CD4-positive, alpha-beta T cell (primary cell): ENCODE results near the gene NUBPL. TPM values are rescaled to one million over a fixed set of nuclear protein-coding genes. Genes with fewer than 3 reads are reported as not detected.
"Not testable (repeated sequence)": the region's sequence is repeated elsewhere in the genome, so short reads cannot be mapped to it uniquely, and the experiment has no call there.

ENCODE experiments used
- ATAC-seq: fragments of 200-7000 bp; cut with Tn5 transposase; one replicate; pipeline ENCODE4 v1.10.0; 2022; ENCODE audit warnings: mild to moderate bottlenecking; ENCODE audit not compliant: poor library complexity
- CTCF ChIA-PET: fragments of 350-600 bp; sonication (Branson Sonifier 250); formaldehyde crosslinking; loops from one replicate; lab custom pipeline; 2021; ENCODE audit warnings: antibody characterized with exemption, inconsistent platforms; lab: Charles Lee
- POLR2A ChIA-PET: fragments of 350-600 bp; sonication (Branson Sonifier 250); formaldehyde crosslinking; loops from one replicate; lab custom pipeline; 2021; ENCODE audit warnings: antibody characterized with exemption, inconsistent platforms; lab: Charles Lee
- DNase-seq, 14 experiments: peaks; one replicate each; pipeline ENCODE4 v3.0.0-alpha.2; 2013 to 2020; ENCODE audit warnings: mixed read lengths in 2 of 14
- H3K27ac ChIP-seq, 2 donors: one replicate each; pipeline versions ENCODE4 v1.5.1 to v1.7.0; 2013; ENCODE audit warnings: low read length in 2 of 2, low read depth in 1 of 2, mild to moderate bottlenecking in 1 of 2
- H3K27me3 ChIP-seq, 2 experiments: 1 replicate in 1 of 2; 2 replicates in 1 of 2; pipeline versions ENCODE4 v1.6.1 to v1.7.0; 2013; ENCODE audit warnings: low read length in 2 of 2, control low read depth in 1 of 2, mild to moderate bottlenecking in 1 of 2, moderate library complexity in 1 of 2; ENCODE audit not compliant: insufficient read depth in 2 of 2, control insufficient read depth in 1 of 2
- H3K36me3 ChIP-seq: one replicate; pipeline ENCODE4 v1.6.1; 2013; ENCODE audit warnings: low read length, control low read depth; ENCODE audit not compliant: insufficient read depth
- H3K4me1 ChIP-seq: one replicate; pipeline ENCODE4 v1.6.1; 2013; ENCODE audit warnings: low read length, control low read depth; ENCODE audit not compliant: insufficient read depth
- H3K4me3 ChIP-seq: one replicate; pipeline ENCODE4 v1.5.1; 2013; ENCODE audit warnings: mild to moderate bottlenecking, low read length, moderate library complexity
- H3K9me3 ChIP-seq, 2 experiments: 1 replicate in 1 of 2; 2 replicates in 1 of 2; pipeline versions ENCODE4 v1.6.1 to v1.7.0; 2013; ENCODE audit warnings: low read length in 2 of 2, mild to moderate bottlenecking in 2 of 2, control low read depth in 1 of 2, moderate library complexity in 1 of 2; ENCODE audit not compliant: control insufficient read depth in 1 of 2, insufficient read depth in 1 of 2
- H3K27ac Mint-ChIP-seq: one replicate; pipeline ENCODE4 v1.8.0; 2020; ENCODE audit warnings: mixed read lengths
- H3K27me3 Mint-ChIP-seq: one replicate; pipeline ENCODE4 v1.8.0; 2021; ENCODE audit warnings: mixed read lengths
- H3K36me3 Mint-ChIP-seq: one replicate; pipeline ENCODE4 v1.8.0; 2021; ENCODE audit warnings: low read depth, mixed read lengths
- H3K4me1 Mint-ChIP-seq: one replicate; pipeline ENCODE4 v1.8.0; 2021; ENCODE audit warnings: low read depth, mixed read lengths
- H3K4me3 Mint-ChIP-seq: one replicate; pipeline ENCODE4 v1.8.0; 2020; ENCODE audit warnings: mild to moderate bottlenecking, mixed read lengths
- H3K9me3 Mint-ChIP-seq: one replicate; pipeline ENCODE4 v1.8.0; 2020; ENCODE audit warnings: mixed read lengths
- intact Hi-C, 2 experiments: fragments of 100-400 bp; cut with DNase I in 1 of 2; cut with micrococcal nuclease in 1 of 2; formaldehyde crosslinking; loops; one replicate each; pipeline versions ENCODE4 v1.15.1 to v1.9.0; 2023 to 2025; cut with DNase I, micrococcal nuclease
- total RNA-seq, 174 experiments: library from RNA in 2 of 174; stranded (reverse) in 2 of 174; gene quantifications; one replicate each; pipeline ENCODE4 v1.2.3 and lab custom pipeline; 2021 to 2026
- TF ChIP-seq, protein P1 (sequence below): fragments of 200-600 bp; IDR thresholded peaks from one replicate; pipeline ENCODE4 v1.8.0; 2022; ENCODE audit warnings: antibody characterized with exemption, mild to moderate bottlenecking

NUBPL gene
- total RNA-seq, 2 experiments from 2014 or later: 7.2 to 8.2 TPM

DNA sequence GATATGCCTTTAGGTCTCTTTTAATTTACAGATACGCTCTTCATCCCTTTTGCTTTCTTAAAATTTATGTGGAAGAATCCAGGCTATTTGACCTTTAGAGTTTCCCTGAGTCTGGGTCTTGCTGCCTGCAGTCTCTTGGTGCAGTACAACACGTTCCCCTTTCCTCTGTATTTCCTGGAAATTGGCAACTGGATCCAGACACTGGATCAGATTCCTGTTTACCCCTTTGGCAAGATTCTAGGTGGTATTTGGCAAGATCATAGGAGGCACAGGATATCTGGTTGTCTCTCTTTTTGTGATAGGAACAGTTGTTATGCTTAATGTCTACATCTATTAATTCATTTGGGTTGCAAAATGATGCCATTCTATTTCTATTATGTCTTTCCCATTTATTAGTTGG, 328.1 kb downstream of the NUBPL start:
- no peaks in the 10 kb centered on the region for H3K9me3 Mint-ChIP-seq
- no peaks in the 10 kb centered on the region for H3K27me3 Mint-ChIP-seq
- H3K27me3 ChIP-seq: no peaks in the 10 kb centered on the region

DNA sequence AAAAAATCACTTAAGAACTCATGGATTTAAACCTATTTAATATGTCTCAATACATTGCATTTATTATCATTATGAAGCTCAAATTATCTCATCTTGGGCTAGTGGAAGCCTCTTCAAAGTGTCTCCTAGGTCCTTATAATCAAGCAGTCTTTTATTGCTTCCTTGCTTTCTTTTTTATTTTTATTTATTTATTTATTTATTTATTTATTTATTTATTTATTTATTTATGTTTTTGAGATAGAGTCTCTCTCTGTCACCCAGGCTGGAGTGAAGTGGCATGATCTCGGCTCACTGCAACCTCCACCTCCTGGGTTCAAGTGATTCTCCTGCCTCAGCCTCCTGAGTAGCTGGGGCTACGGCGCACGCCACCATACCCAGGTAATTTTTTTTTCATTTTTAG, 329.0 kb downstream of the NUBPL start:
- H3K27ac ChIP-seq, POLR2A ChIA-PET, H3K36me3 ChIP-seq, CTCF ChIA-PET, H3K27ac Mint-ChIP-seq, ATAC-seq, DNase-seq, H3K9me3 Mint-ChIP-seq, H3K27me3 Mint-ChIP-seq, H3K4me3 ChIP-seq, H3K4me3 Mint-ChIP-seq, H3K9me3 ChIP-seq, H3K4me1 ChIP-seq, H3K4me1 Mint-ChIP-seq, intact Hi-C loops, H3K27me3 ChIP-seq, H3K36me3 Mint-ChIP-seq: not testable (repeated sequence)

More for the DNA sequence above, 328.1 kb downstream of the NUBPL start:
- Mint-ChIP-seq H3K4me1 (no peaks in the 10 kb centered on the region), H3K27ac (no peak overlapping the region), H3K36me3 (no peaks in the 10 kb centered on the region), H3K4me3 (no peak overlapping the region)
- TF ChIP-seq, protein P1, sequence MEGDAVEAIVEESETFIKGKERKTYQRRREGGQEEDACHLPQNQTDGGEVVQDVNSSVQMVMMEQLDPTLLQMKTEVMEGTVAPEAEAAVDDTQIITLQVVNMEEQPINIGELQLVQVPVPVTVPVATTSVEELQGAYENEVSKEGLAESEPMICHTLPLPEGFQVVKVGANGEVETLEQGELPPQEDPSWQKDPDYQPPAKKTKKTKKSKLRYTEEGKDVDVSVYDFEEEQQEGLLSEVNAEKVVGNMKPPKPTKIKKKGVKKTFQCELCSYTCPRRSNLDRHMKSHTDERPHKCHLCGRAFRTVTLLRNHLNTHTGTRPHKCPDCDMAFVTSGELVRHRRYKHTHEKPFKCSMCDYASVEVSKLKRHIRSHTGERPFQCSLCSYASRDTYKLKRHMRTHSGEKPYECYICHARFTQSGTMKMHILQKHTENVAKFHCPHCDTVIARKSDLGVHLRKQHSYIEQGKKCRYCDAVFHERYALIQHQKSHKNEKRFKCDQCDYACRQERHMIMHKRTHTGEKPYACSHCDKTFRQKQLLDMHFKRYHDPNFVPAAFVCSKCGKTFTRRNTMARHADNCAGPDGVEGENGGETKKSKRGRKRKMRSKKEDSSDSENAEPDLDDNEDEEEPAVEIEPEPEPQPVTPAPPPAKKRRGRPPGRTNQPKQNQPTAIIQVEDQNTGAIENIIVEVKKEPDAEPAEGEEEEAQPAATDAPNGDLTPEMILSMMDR: no peak
- Histone ChIP-seq H3K4me1 (no peaks in the 10 kb centered on the region), H3K4me3 (no peak overlapping the region), H3K9me3 (no peaks in the 10 kb centered on the region), H3K27ac (no peak overlapping the region), H3K36me3 (no peaks in the 10 kb centered on the region)
- intact Hi-C loops: no loop called here
- DNase-seq (no peak), ATAC-seq (no peak)
- ChIA-PET POLR2A (no interaction called here), CTCF (no interaction called here)

DNA sequence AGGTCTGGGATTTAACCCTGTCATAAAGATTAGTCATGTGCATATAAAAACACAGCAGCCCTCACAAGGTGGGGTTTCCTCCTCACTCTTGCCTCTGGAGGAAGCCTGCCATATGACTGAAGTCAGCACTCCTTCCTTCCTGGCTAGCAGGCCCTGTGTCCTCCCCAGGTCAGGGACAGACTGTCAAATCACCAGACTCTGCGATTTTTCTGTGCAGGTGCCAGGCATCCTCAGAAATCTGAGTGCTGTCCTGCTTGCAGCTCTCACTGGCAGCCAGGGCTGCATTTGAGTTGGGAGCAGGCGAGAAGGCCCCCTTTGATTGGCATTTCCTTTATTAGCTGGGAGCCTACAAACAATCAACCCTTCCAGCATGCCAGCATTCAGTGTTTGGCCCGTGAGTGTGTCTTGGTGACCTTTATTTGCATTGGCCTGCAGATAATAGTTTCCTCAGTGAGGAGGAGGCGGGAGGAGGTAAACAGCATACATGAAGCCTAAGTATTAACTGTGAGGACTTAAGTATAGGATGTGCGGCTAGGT, 332.1 kb downstream of the NUBPL start:
- Mint-ChIP-seq H3K36me3 (no peaks in the 10 kb centered on the region), H3K27ac (no peak overlapping the region), H3K4me1 (no peaks in the 10 kb centered on the region), H3K9me3 (no peaks in the 10 kb centered on the region), H3K27me3 (peaks cover 9% of the 10 kb centered on the region), H3K4me3 (no peak overlapping the region)
- H3K4me1 ChIP-seq: no peaks in the 10 kb centered on the region
- TF ChIP-seq, protein P1: no peak
- intact Hi-C loops: no loop called here
- H3K4me3 ChIP-seq: no peak overlapping the region
- ATAC-seq: no peak
- H3K9me3 ChIP-seq: no peaks in the 10 kb centered on the region
- POLR2A ChIA-PET: no interaction called here
- CTCF ChIA-PET: no interaction called here
- no peaks in the 10 kb centered on the region for H3K27me3 ChIP-seq
- no peak overlapping the region for H3K27ac ChIP-seq
- H3K36me3 ChIP-seq: no peaks in the 10 kb centered on the region
- DNase-seq: no peak

DNA sequence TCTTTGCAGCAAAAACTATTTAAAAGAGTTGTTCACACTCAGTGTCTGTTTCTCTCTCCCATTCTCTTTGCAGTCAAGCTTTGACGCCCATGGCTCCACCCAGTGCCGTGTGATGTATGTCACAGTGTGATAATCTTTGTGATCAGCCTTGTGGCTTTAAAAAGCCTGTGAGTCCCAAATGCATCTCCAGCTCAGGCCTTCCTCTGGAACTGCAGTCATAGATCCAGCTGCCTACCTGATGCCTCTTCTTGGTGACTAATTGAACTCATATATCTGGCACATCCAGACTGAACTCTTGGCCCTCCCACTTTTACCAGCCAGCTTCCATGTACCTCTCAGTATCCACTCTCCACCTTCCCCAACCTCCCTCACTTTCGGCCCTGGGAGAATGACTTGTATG, 333.1 kb downstream of the NUBPL start:
- H3K4me3 Mint-ChIP-seq: no peak overlapping the region
- H3K4me1 Mint-ChIP-seq: no peaks in the 10 kb centered on the region
- no peaks in the 10 kb centered on the region for H3K36me3 Mint-ChIP-seq
- intact Hi-C loops: no loop called here
- CTCF ChIA-PET: no interaction called here
- TF ChIP-seq, protein P1: no peak
- H3K4me3 ChIP-seq: no peak overlapping the region
- H3K36me3 ChIP-seq: no peaks in the 10 kb centered on the region
- no peak overlapping the region for H3K27ac Mint-ChIP-seq
- H3K27me3 Mint-ChIP-seq: peaks cover 9% of the 10 kb centered on the region
- H3K4me1 ChIP-seq: no peaks in the 10 kb centered on the region
- no peak overlapping the region for H3K27ac ChIP-seq
- ATAC-seq: no peak
- H3K9me3 Mint-ChIP-seq: no peaks in the 10 kb centered on the region
- no peak for DNase-seq
- H3K27me3 ChIP-seq: no peaks in the 10 kb centered on the region
- H3K9me3 ChIP-seq: no peaks in the 10 kb centered on the region
- POLR2A ChIA-PET: no interaction called here
